Heart left ventricle (tissue), 13 donors: ENCODE data around the gene SYNE2.

Experiments
- CTCF ChIP-seq, 12 donors: fragments of 200-600 bp; sonication (generic) in 4 of 12; IDR thresholded peaks; one replicate each; pipeline versions ENCODE4 v1.5.0 to v1.8.0; 2018 to 2022; ENCODE audit warnings: antibody characterized with exemption in 12 of 12, mild to moderate bottlenecking in 5 of 12
- POLR2A ChIP-seq, 2 donors: fragments of 450-650 bp; IDR thresholded peaks; one replicate each; pipeline ENCODE4 v1.6.1; 2017; ENCODE audit warnings: antibody characterized with exemption in 2 of 2, mild to moderate bottlenecking in 2 of 2, moderate library complexity in 2 of 2
- donor health status: ischemic (EF 13 %, LVEDD 7.1; RV severe dilation, severe dysfunction).
- donor health status: DM: no; HTN: yes; CAD: no.
- donor health status: DM: no; HTN: no; CAD: no.
- donor health status: ischemic (EF 25% LVEDD 6.9; RV normal size, moderate dysfunction).
- donor health status: ischemic (EF 25% LVEDD 5.7; RV mildly dilated, moderate dysfunction).
- donor health status: ischemic (EF 35%, LVEDD 5.7; RV mildly dilated, moderate dysfunction).
- donor health status: nonischemic (EF 11% LVEDD 7.7; RV severe dilation, severe dysfunction).
- donor health status: DM: yes; HTN: yes; CAD: no.
- donor health status: PGD.
- donor health status: ischemic (EF 29% LVEDD 5.4; RV normal size, mild dysfunction).
- donor health status: nonischemic (EF 23%, LVEDD 6.1; RV moderate dilation, normal function).

GRCh38 chr14:63910583-63911363 lies 58.0 kb downstream of the SYNE2 start:
- no peak for TF ChIP-seq CTCF (IDR thresholded peaks at IDR 0.05)
- TF ChIP-seq POLR2A (IDR thresholded peaks at IDR 0.05): no peak
